Left kidney (tissue), 8 donors: Measurements from ENCODE around the gene IFT80. TPM values are rescaled to one million over a fixed set of nuclear protein-coding genes. Genes with fewer than 3 reads are reported as not detected.

Experiments
- DNase-seq: peaks from one replicate; pipeline ENCODE4 v3.0.0-alpha.2; 2013
- long read RNA-seq, 8 donors: transcript quantifications; one replicate each; lab custom pipeline, GENCODE V29; 2026
- polyA plus RNA-seq: library from polyadenylated mRNA; unstranded; fragments of 120-200 nt; gene quantifications from one replicate; pipeline ENCODE4 v1.2.1, GENCODE V29; 2013; ENCODE audit not compliant: insufficient read length

Gene IFT80
- polyA plus RNA-seq = 80.0 TPM
- long read RNA-seq, donor 1, full-length matches to known transcripts = 7 of 7 reads
- long read RNA-seq, donor 1, partial matches to known transcripts = 0 of 7 reads
- long read RNA-seq, donor 1, other reads (novel, unspliced or antisense) = 0 of 7 reads
- long read RNA-seq, donor 2, full-length matches to known transcripts = 5 of 13 reads
- long read RNA-seq, donor 2, partial matches to known transcripts = 8 of 13 reads
- long read RNA-seq, donor 2, other reads (novel, unspliced or antisense) = 0 of 13 reads
- long read RNA-seq, donor 3, full-length matches to known transcripts = 9 of 19 reads
- long read RNA-seq, donor 3, partial matches to known transcripts = 10 of 19 reads
- long read RNA-seq, donor 3, other reads (novel, unspliced or antisense) = 0 of 19 reads
- long read RNA-seq, donor 4 = 0 reads
- long read RNA-seq, donor 5, full-length matches to known transcripts = 13 of 30 reads
- long read RNA-seq, donor 5, partial matches to known transcripts = 17 of 30 reads
- long read RNA-seq, donor 5, other reads (novel, unspliced or antisense) = 0 of 30 reads
- long read RNA-seq, donor 6, full-length matches to known transcripts = 7 of 26 reads
- long read RNA-seq, donor 6, partial matches to known transcripts = 19 of 26 reads
- long read RNA-seq, donor 6, other reads (novel, unspliced or antisense) = 0 of 26 reads
- long read RNA-seq, donor 7, full-length matches to known transcripts = 18 of 18 reads
- long read RNA-seq, donor 7, partial matches to known transcripts = 0 of 18 reads
- long read RNA-seq, donor 7, other reads (novel, unspliced or antisense) = 0 of 18 reads
- long read RNA-seq, donor 8, full-length matches to known transcripts = 8 of 8 reads
- long read RNA-seq, donor 8, partial matches to known transcripts = 0 of 8 reads
- long read RNA-seq, donor 8, other reads (novel, unspliced or antisense) = 0 of 8 reads

DNA sequence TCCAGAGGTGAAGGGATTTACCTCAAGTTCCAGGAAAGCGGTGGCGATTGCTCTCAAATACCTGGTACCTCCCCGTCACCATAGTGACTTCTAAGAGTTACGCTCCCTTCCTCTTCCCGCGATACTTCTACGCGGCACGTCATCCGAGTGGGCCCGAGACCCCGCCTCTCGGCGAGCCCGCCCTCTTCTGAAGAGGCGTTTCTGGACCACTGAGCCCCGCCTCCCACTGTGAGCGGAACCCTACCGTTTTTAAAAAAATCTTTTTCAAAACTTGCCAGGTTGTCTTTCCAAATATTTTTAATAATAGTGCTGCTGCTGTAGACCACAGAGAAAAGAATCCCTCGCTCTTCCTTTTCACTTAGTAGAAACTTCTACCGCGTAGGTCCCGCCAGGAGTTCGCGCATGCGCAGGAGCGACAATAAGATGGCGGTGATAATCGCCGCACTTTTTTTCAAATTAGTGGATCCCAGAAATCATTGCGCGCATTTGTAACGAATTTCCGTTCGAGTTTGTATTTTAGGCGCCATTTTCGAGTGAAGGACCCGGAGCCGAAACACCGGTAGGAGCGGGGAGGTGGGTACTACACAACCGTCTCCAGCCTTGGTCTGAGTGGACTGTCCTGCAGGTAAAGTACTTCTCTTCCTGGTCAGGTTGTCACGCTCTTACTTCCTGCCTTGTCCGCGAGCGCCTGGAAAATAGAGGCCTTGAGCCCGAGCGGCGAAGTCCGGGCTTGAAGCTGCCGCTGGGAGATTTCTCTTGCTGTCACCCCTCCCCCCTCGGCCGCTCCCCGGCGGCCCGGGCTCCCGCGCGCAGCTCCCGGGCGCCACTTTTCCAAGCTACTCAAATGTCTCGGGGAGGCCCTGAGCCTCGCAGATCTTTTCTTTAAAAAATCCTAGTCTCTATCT is at the start of gene IFT80, which contains the start of gene SMC4:
TSS of gene IFT80 (minus strand) at position 101 of the 905 bp plus-strand sequence. CDS start 14,625 bp downstream, outside the sequence.
TSS of gene SMC4 (plus strand) at position 526 of the 905 bp plus-strand sequence. CDS start 1,177 bp downstream, outside the sequence.
- DNase-seq = peak; percentile 95

- peak; percentile 13 for DNase-seq
These were observed 48.5 kb upstream of the IFT80 start for GRCh38 chr3:160447544-160447943.

GRCh38 chr3:160446522-160447056 is 47.6 kb upstream of the IFT80 start:
- no peak for DNase-seq

GRCh38 chr3:160445854-160446253 is 46.8 kb upstream of the IFT80 start:
- DNase-seq = no peak

- DNase-seq = no peak
These were observed 45.4 kb upstream of the IFT80 start for GRCh38 chr3:160444411-160444810.

DNA sequence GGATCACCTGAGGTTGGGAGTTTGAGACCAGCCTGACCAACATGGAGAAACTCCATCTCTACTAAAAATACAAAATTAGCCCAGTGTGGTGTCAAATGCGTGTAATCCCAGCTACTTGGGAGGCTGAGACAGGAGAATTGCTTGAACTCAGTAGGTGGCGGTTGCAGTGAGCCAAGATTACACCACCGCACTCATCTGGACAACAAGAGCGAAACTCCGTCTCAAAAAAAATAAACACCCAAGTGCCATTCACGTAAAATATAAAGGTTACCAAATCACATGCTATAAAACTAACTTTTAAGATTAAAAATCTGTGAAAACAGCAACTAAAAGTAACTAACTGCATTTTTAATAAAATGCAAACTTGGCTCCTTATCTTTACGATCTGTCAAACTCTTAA is 41.7 kb upstream of the IFT80 start:
- no peak for DNase-seq

DNA sequence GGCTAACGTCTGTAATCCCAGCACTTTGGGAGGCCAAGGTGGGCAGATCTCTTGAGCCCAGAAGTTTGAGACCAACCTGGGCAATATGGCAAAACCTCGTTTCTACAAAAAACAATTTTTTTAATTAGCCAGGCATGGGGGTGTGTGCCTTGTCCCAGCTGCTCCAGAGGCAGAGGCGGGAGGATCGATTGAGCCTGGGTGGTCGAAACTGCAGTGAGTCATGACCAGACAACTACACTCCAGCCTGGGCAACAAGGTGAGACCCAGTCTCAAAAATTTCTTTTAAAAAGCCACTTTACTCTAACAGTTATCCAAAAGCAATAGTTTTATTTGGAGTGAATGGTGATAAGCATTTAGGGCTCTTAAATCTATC is 38.0 kb upstream of the IFT80 start:
- no peak for DNase-seq

GRCh38 chr3:160435747-160436146 is 36.7 kb upstream of the IFT80 start:
- no peak for DNase-seq

- DNase-seq = no peak
These were observed 36.1 kb upstream of the IFT80 start for GRCh38 chr3:160435095-160435494.

GRCh38 chr3:160434071-160434470 is 35.0 kb upstream of the IFT80 start:
- DNase-seq = no peak

GRCh38 chr3:160427832-160428424 is 28.9 kb upstream of the IFT80 start:
- no peak for DNase-seq

GRCh38 chr3:160417311-160417710 is 18.3 kb upstream of the IFT80 start:
- DNase-seq = no peak

DNA sequence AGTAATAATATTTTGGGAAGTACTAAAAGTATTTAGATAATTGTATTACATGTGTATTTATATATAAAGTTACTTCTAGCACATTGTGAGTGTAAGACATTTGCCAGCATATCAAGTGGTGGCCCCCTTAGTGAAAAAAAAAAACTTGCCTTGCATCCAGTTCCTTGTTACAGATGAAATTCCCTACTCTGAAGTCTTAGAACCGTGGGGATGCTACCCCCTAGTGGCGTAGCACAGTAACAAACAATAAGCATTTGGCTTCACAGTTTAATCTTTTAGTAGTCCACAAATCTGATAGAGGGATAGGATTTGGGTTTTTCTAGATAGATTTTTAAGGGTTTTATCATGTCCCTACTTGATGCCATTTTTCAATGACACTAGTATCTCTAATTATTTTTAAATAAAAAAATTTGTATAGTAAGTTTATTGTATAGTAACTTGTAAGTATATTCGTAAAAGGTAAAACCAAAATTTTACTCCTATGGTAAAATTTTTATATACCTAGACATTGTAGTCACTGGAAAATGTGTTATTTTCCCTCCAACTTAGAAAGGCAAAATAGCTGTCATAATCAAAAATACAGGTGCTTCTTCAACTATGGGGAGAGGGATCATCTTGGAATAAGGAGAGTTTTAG is 14.7 kb upstream of the IFT80 start:
- DNase-seq = peak; percentile 68

GRCh38 chr3:160412477-160412876 is 13.5 kb upstream of the IFT80 start:
- DNase-seq = no peak

GRCh38 chr3:160409812-160410610 is 11.0 kb upstream of the IFT80 start:
- no peak for DNase-seq

DNA sequence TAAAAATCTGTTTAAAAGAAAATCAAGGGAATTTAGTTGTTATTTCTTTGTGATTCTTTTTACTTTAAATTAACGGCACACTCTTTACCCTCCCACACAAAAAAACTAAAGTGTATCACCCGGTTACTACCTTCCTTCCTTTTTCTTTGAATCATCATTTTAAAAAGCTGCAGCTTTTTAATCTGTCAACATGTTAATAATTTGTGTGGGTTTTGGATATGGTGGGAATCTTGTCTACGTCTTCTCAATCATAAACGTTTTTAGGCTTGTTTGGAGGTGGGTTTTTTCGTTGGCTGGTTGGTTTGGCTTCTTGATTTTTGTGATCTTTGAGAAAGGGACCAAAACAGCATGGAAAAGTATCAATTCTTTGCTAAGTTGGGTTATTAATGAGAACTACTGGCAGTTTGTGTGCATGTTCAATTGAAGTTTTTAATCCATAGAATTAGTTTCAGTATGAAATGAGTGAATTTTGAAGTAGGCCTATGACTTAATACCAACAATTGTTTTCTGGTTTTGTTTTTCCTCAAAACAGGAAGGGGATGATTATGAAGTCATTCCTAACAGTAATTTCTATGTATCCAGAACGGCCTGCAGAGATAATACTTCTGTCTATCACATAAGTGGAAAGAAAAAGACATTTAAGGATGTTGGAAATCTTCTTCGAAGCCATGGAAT is 4.9 kb upstream of the IFT80 start:
- no peak for DNase-seq

GRCh38 chr3:160403028-160403545 is 4.1 kb upstream of the IFT80 start:
- DNase-seq = no peak

DNA sequence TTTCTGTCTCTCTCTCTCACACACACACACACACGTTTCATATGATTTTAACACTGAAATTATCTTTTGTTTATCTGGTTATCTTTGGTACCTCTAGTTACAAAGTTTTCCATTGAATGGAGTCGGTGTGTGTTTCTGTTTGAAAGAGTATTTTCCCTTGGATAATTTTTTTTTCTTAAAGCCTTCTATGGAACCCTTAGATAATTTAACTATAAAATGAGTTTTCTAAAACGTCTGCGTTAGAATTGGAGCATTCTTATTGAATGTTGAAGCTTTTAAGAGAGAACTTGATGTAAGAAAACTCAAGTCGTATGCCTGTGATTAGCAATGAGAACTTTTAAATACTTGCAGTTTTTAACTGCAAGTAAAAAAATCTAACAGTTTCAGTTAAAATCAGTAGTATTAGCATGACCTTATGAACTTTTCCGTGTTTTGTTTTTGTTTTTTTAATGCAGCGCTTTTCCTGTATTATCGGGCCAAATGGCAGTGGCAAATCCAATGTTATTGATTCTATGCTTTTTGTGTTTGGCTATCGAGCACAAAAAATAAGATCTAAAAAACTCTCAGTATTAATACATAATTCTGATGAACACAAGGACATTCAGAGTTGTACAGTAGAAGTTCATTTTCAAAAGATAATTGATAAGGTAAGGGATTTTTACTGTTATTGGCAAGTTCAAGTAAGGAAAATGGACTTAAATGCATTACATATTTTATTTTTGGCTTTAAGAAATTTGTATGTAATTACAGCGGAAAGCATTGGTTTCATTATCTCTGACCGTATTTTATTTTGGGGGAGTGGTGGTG is 3.4 kb upstream of the IFT80 start:
- no peak for DNase-seq
